HL-60 (cell line): ENCODE measurements around the gene FHIT.

ENCODE experiments used
- DNase-seq, 2 experiments: peaks; one replicate each; pipeline ENCODE4 v3.0.0-alpha.2; 2010 to 2020; ENCODE audit warnings: low read depth in 1 of 2, low spot score in 1 of 2
- H3K27ac ChIP-seq: fragments of 250-450 bp; sonication (Bioruptor Pico); replicated peaks from 2 replicates; pipeline ENCODE4 v1.5.1; 2020; ENCODE audit warnings: mild to moderate bottlenecking, moderate library complexity
- H3K27me3 ChIP-seq: fragments of 250-450 bp; sonication (Bioruptor Pico); 2 replicates; pipeline ENCODE4 v1.5.1; 2021; ENCODE audit warnings: mild to moderate bottlenecking, moderate library complexity; ENCODE audit not compliant: insufficient read depth, poor library complexity, severe bottlenecking
- H3K4me3 ChIP-seq: replicated peaks from 2 replicates; pipeline ENCODE4 v1.5.1; 2011; ENCODE audit warnings: mild to moderate bottlenecking, control low read depth, low read length; ENCODE audit not compliant: insufficient read depth
- GABPA ChIP-seq: IDR thresholded peaks from 2 replicates; pipeline ENCODE4 v1.6.1; 2012; ENCODE audit warnings: low read depth
- POLR2AphosphoS5 ChIP-seq: IDR thresholded peaks from 2 replicates; pipeline ENCODE4 v1.6.1; 2012; ENCODE audit warnings: low read depth
- SPI1 ChIP-seq: IDR thresholded peaks from 2 replicates; pipeline ENCODE4 v1.6.1; 2012; ENCODE audit warnings: low read depth, mild to moderate bottlenecking, borderline replicate concordance
- TF ChIP-seq, protein P1 (sequence below): IDR thresholded peaks from one replicate; pipeline ENCODE4 v1.5.1; 2011; ENCODE audit warnings: low read length, control low read depth, inconsistent platforms; ENCODE audit not compliant: insufficient read depth
- TF ChIP-seq, protein P2 (sequence below): IDR thresholded peaks from 2 replicates; pipeline ENCODE4 v1.6.1; 2012; ENCODE audit warnings: low read depth; ENCODE audit not compliant: insufficient replicate concordance

The FHIT gene

DNA sequence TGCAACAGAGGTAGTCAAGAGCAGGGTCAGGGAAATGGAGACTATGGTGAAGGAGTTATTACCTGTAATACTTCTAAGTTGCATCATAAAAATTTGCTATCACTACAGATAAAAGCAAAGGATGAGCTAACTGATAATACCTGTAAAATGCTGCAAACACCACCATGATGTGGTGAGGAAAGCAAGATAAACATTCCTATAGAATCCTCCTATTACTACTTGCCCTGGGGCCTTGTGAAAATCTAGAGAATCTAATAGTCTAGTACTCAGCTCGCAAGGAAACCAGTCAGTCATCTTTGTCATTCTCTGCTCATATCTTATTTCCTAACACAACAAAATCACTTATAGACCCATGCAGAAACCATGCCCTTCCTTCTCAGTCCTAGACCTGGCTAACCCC lies 899.8 kb downstream of the FHIT start:
- Histone ChIP-seq H3K4me3 (no peak overlapping the region), H3K27me3 (no peaks in the 10 kb centered on the region), H3K27ac (no peak overlapping the region)
- DNase-seq: no peak
- TF ChIP-seq, protein P1, sequence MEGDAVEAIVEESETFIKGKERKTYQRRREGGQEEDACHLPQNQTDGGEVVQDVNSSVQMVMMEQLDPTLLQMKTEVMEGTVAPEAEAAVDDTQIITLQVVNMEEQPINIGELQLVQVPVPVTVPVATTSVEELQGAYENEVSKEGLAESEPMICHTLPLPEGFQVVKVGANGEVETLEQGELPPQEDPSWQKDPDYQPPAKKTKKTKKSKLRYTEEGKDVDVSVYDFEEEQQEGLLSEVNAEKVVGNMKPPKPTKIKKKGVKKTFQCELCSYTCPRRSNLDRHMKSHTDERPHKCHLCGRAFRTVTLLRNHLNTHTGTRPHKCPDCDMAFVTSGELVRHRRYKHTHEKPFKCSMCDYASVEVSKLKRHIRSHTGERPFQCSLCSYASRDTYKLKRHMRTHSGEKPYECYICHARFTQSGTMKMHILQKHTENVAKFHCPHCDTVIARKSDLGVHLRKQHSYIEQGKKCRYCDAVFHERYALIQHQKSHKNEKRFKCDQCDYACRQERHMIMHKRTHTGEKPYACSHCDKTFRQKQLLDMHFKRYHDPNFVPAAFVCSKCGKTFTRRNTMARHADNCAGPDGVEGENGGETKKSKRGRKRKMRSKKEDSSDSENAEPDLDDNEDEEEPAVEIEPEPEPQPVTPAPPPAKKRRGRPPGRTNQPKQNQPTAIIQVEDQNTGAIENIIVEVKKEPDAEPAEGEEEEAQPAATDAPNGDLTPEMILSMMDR: no peak
- TF ChIP-seq POLR2AphosphoS5: no peak
- TF ChIP-seq GABPA: no peak
- TF ChIP-seq SPI1: no peak
- TF ChIP-seq, protein P2, sequence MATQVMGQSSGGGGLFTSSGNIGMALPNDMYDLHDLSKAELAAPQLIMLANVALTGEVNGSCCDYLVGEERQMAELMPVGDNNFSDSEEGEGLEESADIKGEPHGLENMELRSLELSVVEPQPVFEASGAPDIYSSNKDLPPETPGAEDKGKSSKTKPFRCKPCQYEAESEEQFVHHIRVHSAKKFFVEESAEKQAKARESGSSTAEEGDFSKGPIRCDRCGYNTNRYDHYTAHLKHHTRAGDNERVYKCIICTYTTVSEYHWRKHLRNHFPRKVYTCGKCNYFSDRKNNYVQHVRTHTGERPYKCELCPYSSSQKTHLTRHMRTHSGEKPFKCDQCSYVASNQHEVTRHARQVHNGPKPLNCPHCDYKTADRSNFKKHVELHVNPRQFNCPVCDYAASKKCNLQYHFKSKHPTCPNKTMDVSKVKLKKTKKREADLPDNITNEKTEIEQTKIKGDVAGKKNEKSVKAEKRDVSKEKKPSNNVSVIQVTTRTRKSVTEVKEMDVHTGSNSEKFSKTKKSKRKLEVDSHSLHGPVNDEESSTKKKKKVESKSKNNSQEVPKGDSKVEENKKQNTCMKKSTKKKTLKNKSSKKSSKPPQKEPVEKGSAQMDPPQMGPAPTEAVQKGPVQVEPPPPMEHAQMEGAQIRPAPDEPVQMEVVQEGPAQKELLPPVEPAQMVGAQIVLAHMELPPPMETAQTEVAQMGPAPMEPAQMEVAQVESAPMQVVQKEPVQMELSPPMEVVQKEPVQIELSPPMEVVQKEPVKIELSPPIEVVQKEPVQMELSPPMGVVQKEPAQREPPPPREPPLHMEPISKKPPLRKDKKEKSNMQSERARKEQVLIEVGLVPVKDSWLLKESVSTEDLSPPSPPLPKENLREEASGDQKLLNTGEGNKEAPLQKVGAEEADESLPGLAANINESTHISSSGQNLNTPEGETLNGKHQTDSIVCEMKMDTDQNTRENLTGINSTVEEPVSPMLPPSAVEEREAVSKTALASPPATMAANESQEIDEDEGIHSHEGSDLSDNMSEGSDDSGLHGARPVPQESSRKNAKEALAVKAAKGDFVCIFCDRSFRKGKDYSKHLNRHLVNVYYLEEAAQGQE: no peak

DNA sequence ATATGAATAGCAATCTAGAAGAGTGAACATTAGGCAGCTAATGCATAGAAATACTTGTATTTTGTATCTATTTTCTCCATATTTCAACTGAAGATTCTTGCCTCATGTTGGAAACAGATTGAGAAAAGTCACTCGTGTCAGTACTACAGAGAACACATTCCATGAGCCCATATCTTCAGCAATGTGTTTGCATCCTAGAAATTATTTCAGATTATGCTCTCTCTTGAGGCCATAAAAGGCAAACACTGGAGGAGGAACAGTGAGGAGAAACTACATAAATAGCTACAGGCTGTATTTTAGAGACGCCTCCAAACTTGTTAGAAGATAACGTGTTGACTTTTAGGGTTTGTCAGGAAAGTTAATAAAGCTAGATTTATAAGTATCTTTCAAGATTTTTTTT lies 906.9 kb downstream of the FHIT start:
- no peak for DNase-seq
- Histone ChIP-seq H3K4me3 (no peak overlapping the region), H3K27me3 (no peaks in the 10 kb centered on the region), H3K27ac (no peak overlapping the region)
- TF ChIP-seq, protein P1: no peak
- TF ChIP-seq, protein P2: no peak
- TF ChIP-seq SPI1 (no peak), GABPA (no peak), POLR2AphosphoS5 (no peak)

DNA sequence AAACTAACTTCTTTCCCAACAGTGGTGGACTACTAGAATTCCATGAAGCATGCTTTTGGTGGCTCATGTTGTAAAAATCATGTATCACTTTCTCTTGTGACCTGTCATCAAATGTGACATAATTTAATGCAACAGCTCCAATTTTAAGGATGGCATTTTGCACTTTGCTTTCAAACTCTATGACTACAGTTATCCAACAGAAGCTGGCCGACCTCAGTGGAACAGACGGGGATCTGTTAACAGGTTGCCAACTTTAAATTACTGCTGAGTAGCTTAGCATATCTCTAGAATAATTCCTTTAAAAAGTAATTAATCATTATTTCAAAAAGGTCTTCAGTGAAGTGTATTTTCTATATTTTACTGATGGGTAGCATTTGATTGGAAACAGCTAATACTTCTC lies 907.4 kb downstream of the FHIT start:
- no peak for DNase-seq
- H3K27ac ChIP-seq: no peak overlapping the region
- H3K27me3 ChIP-seq: no peaks in the 10 kb centered on the region
- no peak for TF ChIP-seq POLR2AphosphoS5
- TF ChIP-seq, protein P2: no peak
- no peak for TF ChIP-seq GABPA
- no peak for TF ChIP-seq SPI1
- TF ChIP-seq, protein P1: no peak
- no peak overlapping the region for H3K4me3 ChIP-seq
